Esophagus squamous epithelium (tissue), 4 donors: Measurements from ENCODE around the gene LRP1.

Experiments used
- CTCF ChIP-seq, 6 experiments: fragments of 450-650 bp in 4 of 6; fragments of 200-600 bp in 2 of 6; sonication (generic) in 2 of 6; IDR thresholded peaks; one replicate each; pipeline ENCODE4 v1.5.1; 2016 to 2019; ENCODE audit warnings: antibody characterized with exemption in 6 of 6, mild to moderate bottlenecking in 4 of 6, moderate library complexity in 4 of 6
- POLR2A ChIP-seq, 4 donors: fragments of 450-650 bp; IDR thresholded peaks; one replicate each; pipeline ENCODE4 v1.6.1; 2017; ENCODE audit warnings: antibody characterized with exemption in 4 of 4, mild to moderate bottlenecking in 4 of 4, moderate library complexity in 3 of 4

- TF ChIP-seq CTCF (IDR thresholded peaks at IDR 0.05) (no peak), POLR2A (IDR thresholded peaks at IDR 0.05) (no peak)
Measured at GRCh38 chr12:57193706-57194245, 65.5 kb downstream of the LRP1 start.
